Upper lobe of right lung (tissue), 1 donor: ENCODE data around the gene HPCA. TPM values are rescaled to one million over a fixed set of nuclear protein-coding genes. Genes with fewer than 3 reads are reported as not detected.
"Not testable (repeated sequence)": the region's sequence is repeated elsewhere in the genome, so short reads cannot be mapped to it uniquely, and the experiment has no call there.

Experiments
- ATAC-seq: fragments of 200-7000 bp; cut with Tn5 transposase; one replicate; pipeline ENCODE4 v1.9.1; 2020; ENCODE audit warnings: mild to moderate bottlenecking, moderate library complexity
- DNase-seq: peaks from one replicate; pipeline ENCODE4 v3.0.0-alpha.2; 2020
- H3K27ac ChIP-seq: fragments of 200-600 bp; one replicate; pipeline ENCODE4 v1.8.0; 2022
- H3K27me3 ChIP-seq: fragments of 200-600 bp; one replicate; pipeline ENCODE4 v1.8.0; 2022; ENCODE audit warnings: mild to moderate bottlenecking
- H3K36me3 ChIP-seq: fragments of 200-600 bp; one replicate; pipeline ENCODE4 v1.8.0; 2022
- H3K4me1 ChIP-seq: fragments of 200-600 bp; one replicate; pipeline ENCODE4 v1.8.0; 2022
- H3K4me3 ChIP-seq: fragments of 200-600 bp; one replicate; pipeline ENCODE4 v1.8.0; 2022; ENCODE audit warnings: mild to moderate bottlenecking
- H3K9me3 ChIP-seq: fragments of 200-600 bp; one replicate; pipeline ENCODE4 v1.8.0; 2022
- CTCF ChIP-seq: fragments of 200-600 bp; IDR thresholded peaks from one replicate; pipeline ENCODE4 v1.8.0; 2022; ENCODE audit warnings: antibody characterized with exemption
- intact Hi-C: fragments of 100-400 bp; cut with DNase I; formaldehyde crosslinking; loops from one replicate; pipeline ENCODE4 v1.11.0; 2022
- total RNA-seq: library from RNA; stranded (reverse); fragmentation: NEBNext Ultra II Directional; extraction: Animal tissue kit (Norgen Biotek cat#: 25700); gene quantifications from one replicate; pipeline ENCODE4 v1.2.1, GENCODE V29; 2021
- donor health status: DM: no; HTN: yes; CAD: no; lungs with severe emphysema.

Gene HPCA
- total RNA-seq, 1 donor from 2014 or later, result not detected

- H3K9me3 ChIP-seq, result no peaks in the 10 kb centered on the region
- peaks cover 4% of the 10 kb centered on the region for H3K4me1 ChIP-seq
- TF ChIP-seq CTCF, result no peak
- ATAC-seq (no peak), DNase-seq (no peak)
- no peaks in the 10 kb centered on the region for H3K36me3 ChIP-seq
- peaks cover 10% of the 10 kb centered on the region for H3K27me3 ChIP-seq
- H3K27ac ChIP-seq, result no peak overlapping the region
- H3K4me3 ChIP-seq, result no peak overlapping the region
- intact Hi-C loops, result no loop called here
These were observed 18.5 kb downstream of the HPCA start for GRCh38 chr1:32904797-32905196.

GRCh38 chr1:32905588-32905987 lies 19.3 kb downstream of the HPCA start:
- H3K9me3 ChIP-seq, H3K4me1 ChIP-seq, H3K27me3 ChIP-seq, intact Hi-C loops, H3K36me3 ChIP-seq, ATAC-seq, H3K27ac ChIP-seq, H3K4me3 ChIP-seq, DNase-seq: not testable (repeated sequence)

GRCh38 chr1:32906654-32907053 lies 20.4 kb downstream of the HPCA start:
- intact Hi-C loops, result no loop called here
- Histone ChIP-seq H3K27me3 (no peaks in the 10 kb centered on the region), H3K9me3 (no peaks in the 10 kb centered on the region), H3K27ac (no peak overlapping the region), H3K4me3 (no peak overlapping the region), H3K36me3 (no peaks in the 10 kb centered on the region), H3K4me1 (no peaks in the 10 kb centered on the region)
- ATAC-seq (no peak), DNase-seq (peak; percentile 31)
- no peak for TF ChIP-seq CTCF

GRCh38 chr1:32907435-32907834 lies 21.1 kb downstream of the HPCA start:
- no peak overlapping the region for H3K27ac ChIP-seq
- no peaks in the 10 kb centered on the region for H3K4me1 ChIP-seq
- no peak for DNase-seq
- H3K9me3 ChIP-seq, result no peaks in the 10 kb centered on the region
- H3K4me3 ChIP-seq, result no peak overlapping the region
- H3K36me3 ChIP-seq, result no peaks in the 10 kb centered on the region
- no peak for ATAC-seq
- TF ChIP-seq CTCF, result no peak
- intact Hi-C loops, result no loop called here
- H3K27me3 ChIP-seq, result no peaks in the 10 kb centered on the region

GRCh38 chr1:32910319-32910718 lies 24.0 kb downstream of the HPCA start:
- Histone ChIP-seq H3K4me3 (no peak overlapping the region), H3K36me3 (no peaks in the 10 kb centered on the region), H3K27me3 (no peaks in the 10 kb centered on the region), H3K9me3 (no peaks in the 10 kb centered on the region), H3K4me1 (no peaks in the 10 kb centered on the region), H3K27ac (no peak overlapping the region)
- intact Hi-C loops, result no loop called here
- DNase-seq, result no peak
- ATAC-seq, result no peak
- TF ChIP-seq CTCF, result no peak

- H3K36me3 ChIP-seq, result no peaks in the 10 kb centered on the region
- no peaks in the 10 kb centered on the region for H3K9me3 ChIP-seq
- DNase-seq (no peak), ATAC-seq (no peak)
- no peak overlapping the region for H3K27ac ChIP-seq
- H3K4me1 ChIP-seq, result no peaks in the 10 kb centered on the region
- intact Hi-C loops, result no loop called here
- no peak for TF ChIP-seq CTCF
- H3K4me3 ChIP-seq, result no peak overlapping the region
- H3K27me3 ChIP-seq, result peaks cover 2% of the 10 kb centered on the region
These were observed 29.7 kb downstream of the HPCA start for GRCh38 chr1:32915766-32916706.
